B cell (primary cell): Measurements from ENCODE around the gene SEMA3A. TPM values are rescaled to one million over a fixed set of nuclear protein-coding genes. Genes with fewer than 3 reads are reported as not detected.

Source experiments
- ATAC-seq: fragments of 200-7000 bp; cut with Tn5 transposase; one replicate; pipeline ENCODE4 v1.10.0; 2021; ENCODE audit warnings: low read depth, mild to moderate bottlenecking, moderate number of reproducible peaks, moderate library complexity
- CTCF ChIA-PET: fragments of 350-600 bp; sonication (Branson Sonifier 250); formaldehyde crosslinking; loops from one replicate; lab custom pipeline; 2021; ENCODE audit warnings: antibody characterized with exemption, inconsistent platforms; lab: Charles Lee
- POLR2A ChIA-PET: fragments of 350-600 bp; sonication (Branson Sonifier 250); formaldehyde crosslinking; loops from one replicate; lab custom pipeline; 2021; ENCODE audit warnings: antibody characterized with exemption; lab: Charles Lee
- DNase-seq: peaks from one replicate; pipeline ENCODE4 v3.0.0; 2013
- H2AFZ ChIP-seq: 2 replicates; pipeline ENCODE4 v1.6.1; 2012; ENCODE audit warnings: mild to moderate bottlenecking, low read depth, low read length; ENCODE audit not compliant: insufficient read depth, poor library complexity, severe bottlenecking
- H3K27ac ChIP-seq, 2 donors: 1 replicate in 1 of 2; 2 replicates in 1 of 2; pipeline ENCODE4 v1.5.1; 2012 to 2013; ENCODE audit warnings: low read length in 2 of 2, mild to moderate bottlenecking in 2 of 2, moderate library complexity in 1 of 2
- H3K27me3 ChIP-seq, 4 experiments: fragments of 200-600 bp in 1 of 4; sonication (generic) in 1 of 4; replicated peaks in 1 of 4; 1 replicate in 2 of 4; 2 replicates in 2 of 4; pipeline versions ENCODE4 v1.6.1 to v1.7.0; 2013 to 2016; ENCODE audit warnings: low read length in 3 of 4, mild to moderate bottlenecking in 2 of 4, mixed read lengths in 1 of 4, moderate library complexity in 1 of 4; ENCODE audit not compliant: insufficient read depth in 4 of 4, control insufficient read depth in 3 of 4; ENCODE audit errors: control extremely low read depth in 1 of 4
- H3K36me3 ChIP-seq, 2 experiments: replicated peaks in 1 of 2; 1 replicate in 1 of 2; 2 replicates in 1 of 2; pipeline versions ENCODE4 v1.6.1 to v1.7.1; 2013; ENCODE audit warnings: low read length in 1 of 2; ENCODE audit not compliant: insufficient read depth in 2 of 2, control insufficient read depth in 1 of 2; ENCODE audit errors: control extremely low read depth in 1 of 2, extremely low read depth in 1 of 2
- H3K4me1 ChIP-seq, 2 donors: fragments of 200-600 bp in 1 of 2; sonication (generic) in 1 of 2; 1 replicate in 1 of 2; 2 replicates in 1 of 2; pipeline versions ENCODE4 v1.5.1 to v1.6.1; 2013 to 2017; ENCODE audit warnings: low read length in 2 of 2; ENCODE audit not compliant: control insufficient read depth in 2 of 2, insufficient read depth in 2 of 2
- H3K4me2 ChIP-seq: replicated peaks from 2 replicates; pipeline ENCODE3; 2012; ENCODE audit warnings: mild to moderate bottlenecking, low read depth, low read length; ENCODE audit not compliant: poor library complexity, severe bottlenecking
- H3K4me3 ChIP-seq, 5 experiments: fragments of 200-600 bp in 1 of 5; sonication (generic) in 1 of 5; 1 replicate in 3 of 5; 2 replicates in 2 of 5; pipeline versions ENCODE4 v1.5.1 to v1.7.0; 2011 to 2016; ENCODE audit warnings: low read length in 4 of 5, mild to moderate bottlenecking in 4 of 5, low read depth in 2 of 5, control low read depth in 1 of 5, moderate library complexity in 1 of 5; ENCODE audit not compliant: insufficient read depth in 1 of 5; ENCODE audit errors: control extremely low read depth in 1 of 5, extremely low read depth in 1 of 5
- H3K79me2 ChIP-seq: fragments of 200-600 bp; sonication (generic); one replicate; pipeline ENCODE4 v1.6.0; 2016; ENCODE audit warnings: low read length; ENCODE audit not compliant: control insufficient read depth, insufficient read depth
- H3K9ac ChIP-seq: fragments of 200-600 bp; sonication (generic); 2 replicates; pipeline ENCODE4 v1.6.1; 2017; ENCODE audit warnings: mild to moderate bottlenecking, low read length, moderate library complexity
- H3K9me3 ChIP-seq, 3 donors: one replicate each; pipeline versions ENCODE4 v1.6.1 to v1.7.1; 2013; ENCODE audit warnings: low read length in 2 of 3; ENCODE audit not compliant: control insufficient read depth in 2 of 3, insufficient read depth in 1 of 3; ENCODE audit errors: control extremely low read depth in 1 of 3
- H4K20me1 ChIP-seq: 2 replicates; pipeline ENCODE4 v1.6.0; 2012; ENCODE audit warnings: mild to moderate bottlenecking, low read length; ENCODE audit not compliant: insufficient read depth, control insufficient read depth, poor library complexity, severe bottlenecking
- H3K27ac Mint-ChIP-seq: one replicate; pipeline ENCODE4 v1.8.0; 2021; ENCODE audit warnings: mixed read lengths
- H3K27me3 Mint-ChIP-seq: one replicate; pipeline ENCODE4 v1.8.0; 2021; ENCODE audit warnings: mixed read lengths
- H3K4me1 Mint-ChIP-seq: one replicate; pipeline ENCODE4 v1.8.0; 2021; ENCODE audit warnings: mixed read lengths
- H3K4me3 Mint-ChIP-seq: one replicate; pipeline ENCODE4 v1.8.0; 2021; ENCODE audit warnings: mixed read lengths
- H3K9me3 Mint-ChIP-seq: one replicate; pipeline ENCODE4 v1.8.0; 2022; ENCODE audit warnings: mixed read lengths; ENCODE audit not compliant: insufficient read depth
- EZH2 ChIP-seq: IDR thresholded peaks from 2 replicates; pipeline ENCODE4 v1.6.1; 2012; ENCODE audit warnings: borderline replicate concordance, low read depth, mild to moderate bottlenecking, moderate library complexity, low read length; ENCODE audit not compliant: insufficient read depth, poor library complexity, severe bottlenecking
- WGBS: methylation state at CpG from one replicate; pipeline ENCODE4 v1.1.5; 2013; ENCODE audit warnings: missing lambda C conversion rate; ENCODE audit not compliant: insufficient coverage; 5-methylcytosine and 5-hydroxymethylcytosine counted together
- intact Hi-C: fragments of 100-400 bp; cut with micrococcal nuclease; formaldehyde crosslinking; loops from one replicate; pipeline ENCODE4 v1.10.0; 2022
- polyA plus RNA-seq: library from polyadenylated mRNA; depleted of rRNA; stranded (reverse); fragments of >200 nt; gene quantifications from 2 replicates; pipeline ENCODE4 v1.2.3, GENCODE V29; 2012
- total RNA-seq, 2 donors: library from RNA; stranded (reverse); fragments of 120-200 nt in 1 of 2; gene quantifications; 1 replicate in 1 of 2; 2 replicates in 1 of 2; pipeline versions ENCODE4 v1.2.3 to v1.2.4, GENCODE V29; 2013 to 2022
- TF ChIP-seq, protein P1 (sequence below): fragments of 200-600 bp; IDR thresholded peaks from one replicate; pipeline ENCODE4 v1.8.0; 2022; ENCODE audit warnings: antibody characterized with exemption, mild to moderate bottlenecking

Gene SEMA3A
- total and polyA plus RNA-seq, 2 donors (not counting 1 experiment from before 2014, with no cell fraction given) = not detected

DNA sequence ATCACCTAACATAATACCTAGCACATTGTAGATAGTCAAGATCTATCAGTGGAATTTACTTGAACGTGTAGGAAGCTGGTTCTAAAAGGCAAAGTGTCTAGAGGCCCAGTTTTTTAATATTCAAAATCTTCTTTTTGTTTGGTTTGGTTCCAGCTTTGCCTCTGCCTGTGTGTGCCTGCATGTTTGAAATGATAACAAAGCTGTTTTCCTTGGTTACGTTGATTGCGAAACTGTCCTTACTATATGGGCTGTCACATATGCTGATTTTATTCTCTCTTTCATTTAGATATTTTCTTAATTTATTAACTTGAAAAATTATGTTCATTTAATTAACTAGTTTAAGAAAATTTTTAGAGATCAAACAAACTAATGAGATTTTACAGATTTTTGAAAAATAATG, 237.3 kb downstream of the SEMA3A start:
- H3K4me2 ChIP-seq = no peak overlapping the region

DNA sequence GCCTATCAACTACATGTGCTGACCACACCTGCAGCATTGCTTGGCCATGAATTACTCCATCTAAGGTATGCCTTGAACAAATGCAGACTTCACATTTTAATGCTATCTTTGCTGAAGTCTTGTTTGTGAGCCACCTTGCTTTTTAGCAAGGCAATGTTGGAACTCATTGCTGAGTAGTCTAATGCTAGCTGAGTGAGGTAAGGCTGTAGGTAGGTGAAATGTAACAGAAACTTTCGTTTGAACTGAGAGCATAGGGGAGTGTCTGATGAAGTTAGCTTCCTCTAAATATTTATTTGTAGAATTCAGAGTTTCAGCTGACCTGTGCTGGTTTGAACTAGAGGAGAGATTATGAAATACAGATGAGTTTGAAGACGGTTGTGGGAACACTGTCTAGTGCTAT, 238.5 kb downstream of the SEMA3A start:
- Histone ChIP-seq H3K4me3 (no peak overlapping the region), H3K9ac (no peak overlapping the region), H3K36me3 (no peaks in the 10 kb centered on the region), H4K20me1 (no peaks in the 10 kb centered on the region), H3K4me1 (no peaks in the 10 kb centered on the region), H3K79me2 (no peaks in the 10 kb centered on the region), H3K27ac (no peak overlapping the region), H3K9me3 (no peaks in the 10 kb centered on the region), H3K27me3 (no peaks in the 10 kb centered on the region), H2AFZ (no peak overlapping the region), H3K4me2 (no peak overlapping the region)
- intact Hi-C loops = no loop called here
- Mint-ChIP-seq H3K4me1 (no peaks in the 10 kb centered on the region), H3K27ac (no peak overlapping the region), H3K4me3 (no peak overlapping the region), H3K9me3 (no peaks in the 10 kb centered on the region), H3K27me3 (no peaks in the 10 kb centered on the region)
- 92% methylated on average over 1 of the region's 2 CpGs for WGBS
- DNase-seq (no peak), ATAC-seq (no peak)
- TF ChIP-seq, protein P1, sequence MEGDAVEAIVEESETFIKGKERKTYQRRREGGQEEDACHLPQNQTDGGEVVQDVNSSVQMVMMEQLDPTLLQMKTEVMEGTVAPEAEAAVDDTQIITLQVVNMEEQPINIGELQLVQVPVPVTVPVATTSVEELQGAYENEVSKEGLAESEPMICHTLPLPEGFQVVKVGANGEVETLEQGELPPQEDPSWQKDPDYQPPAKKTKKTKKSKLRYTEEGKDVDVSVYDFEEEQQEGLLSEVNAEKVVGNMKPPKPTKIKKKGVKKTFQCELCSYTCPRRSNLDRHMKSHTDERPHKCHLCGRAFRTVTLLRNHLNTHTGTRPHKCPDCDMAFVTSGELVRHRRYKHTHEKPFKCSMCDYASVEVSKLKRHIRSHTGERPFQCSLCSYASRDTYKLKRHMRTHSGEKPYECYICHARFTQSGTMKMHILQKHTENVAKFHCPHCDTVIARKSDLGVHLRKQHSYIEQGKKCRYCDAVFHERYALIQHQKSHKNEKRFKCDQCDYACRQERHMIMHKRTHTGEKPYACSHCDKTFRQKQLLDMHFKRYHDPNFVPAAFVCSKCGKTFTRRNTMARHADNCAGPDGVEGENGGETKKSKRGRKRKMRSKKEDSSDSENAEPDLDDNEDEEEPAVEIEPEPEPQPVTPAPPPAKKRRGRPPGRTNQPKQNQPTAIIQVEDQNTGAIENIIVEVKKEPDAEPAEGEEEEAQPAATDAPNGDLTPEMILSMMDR = no peak
- no peak for TF ChIP-seq EZH2
- POLR2A ChIA-PET = no interaction called here
- CTCF ChIA-PET = no interaction called here

More for the DNA sequence above, 237.3 kb downstream of the SEMA3A start:
- ChIA-PET POLR2A (no interaction called here), CTCF (no interaction called here)
- H3K4me3 Mint-ChIP-seq = no peak overlapping the region
- no peaks in the 10 kb centered on the region for H3K9me3 Mint-ChIP-seq
- TF ChIP-seq, protein P1 = no peak
- no peak for TF ChIP-seq EZH2
- H3K27ac Mint-ChIP-seq = no peak overlapping the region
- intact Hi-C loops = no loop called here
- whole genome bisulfite sequencing = no CpG with 5 or more reads among the region's 3 CpGs
- Histone ChIP-seq H3K36me3 (no peaks in the 10 kb centered on the region), H2AFZ (no peak overlapping the region), H3K9ac (no peak overlapping the region), H3K79me2 (no peaks in the 10 kb centered on the region), H3K27me3 (no peaks in the 10 kb centered on the region), H3K9me3 (no peaks in the 10 kb centered on the region), H4K20me1 (no peaks in the 10 kb centered on the region), H3K4me1 (no peaks in the 10 kb centered on the region), H3K4me3 (no peak overlapping the region), H3K27ac (no peak overlapping the region)
- DNase-seq (no peak), ATAC-seq (no peak)
- H3K27me3 Mint-ChIP-seq = no peaks in the 10 kb centered on the region
- no peaks in the 10 kb centered on the region for H3K4me1 Mint-ChIP-seq
